Measurements from ENCODE around the gene ZNG1A.
"Not testable (repeated sequence)": the region's sequence is repeated elsewhere in the genome, so short reads cannot be mapped to it uniquely, and the experiment has no call there.

ZNG1A gene

GRCh38 chr9:178970-179383 lies at the start of gene ZNG1A:
Gene ZNG1A, minus strand, starts transcription at chr9:179056. Its CDS starts 87 bp downstream, at chr9:178969.
- not testable (repeated sequence) for DNase-seq

- no peak for DNase-seq
Observed at GRCh38 chr9:227860-228259, 49.0 kb upstream of the ZNG1A start.

GRCh38 chr9:224582-225520 lies 46.0 kb upstream of the ZNG1A start:
- peak; percentile 29 for DNase-seq

GRCh38 chr9:224026-224425 lies 45.2 kb upstream of the ZNG1A start:
- DNase-seq, result no peak

- no peak for DNase-seq
Observed at GRCh38 chr9:223152-223551, 44.3 kb upstream of the ZNG1A start.

GRCh38 chr9:221989-222776 lies 43.3 kb upstream of the ZNG1A start:
- peak; percentile 41 for DNase-seq

GRCh38 chr9:219670-220365 lies 41.0 kb upstream of the ZNG1A start:
- DNase-seq, result peak; percentile 24

- DNase-seq, result not testable (repeated sequence)
Observed at GRCh38 chr9:219036-219435, 40.2 kb upstream of the ZNG1A start.

- no peak for DNase-seq
Observed at GRCh38 chr9:217950-218349, 39.1 kb upstream of the ZNG1A start.

GRCh38 chr9:216866-217265 lies 38.0 kb upstream of the ZNG1A start:
- no peak for DNase-seq

GRCh38 chr9:215631-216155 lies 36.8 kb upstream of the ZNG1A start:
- no peak for DNase-seq

GRCh38 chr9:214648-215493 lies 36.0 kb upstream of the ZNG1A start, which contains the start of gene DOCK8:
Gene DOCK8, plus strand, starts transcription at chr9:214865. Its CDS starts 112 bp downstream, at chr9:214977.
- DNase-seq, result peak; percentile 82

- no peak for DNase-seq
Observed at GRCh38 chr9:214351-214647, 35.4 kb upstream of the ZNG1A start.

- not testable (repeated sequence) for DNase-seq
Observed at GRCh38 chr9:213901-214300, 35.0 kb upstream of the ZNG1A start.

- no peak for DNase-seq
Observed at GRCh38 chr9:212297-212696, 33.4 kb upstream of the ZNG1A start.

- no peak for DNase-seq
Observed at GRCh38 chr9:211557-211956, 32.7 kb upstream of the ZNG1A start.

GRCh38 chr9:211036-211435 lies 32.2 kb upstream of the ZNG1A start:
- no peak for DNase-seq

GRCh38 chr9:209143-209758 lies 30.4 kb upstream of the ZNG1A start:
- no peak for DNase-seq

- DNase-seq, result no peak
Observed at GRCh38 chr9:206481-206880, 27.6 kb upstream of the ZNG1A start.

- not testable (repeated sequence) for DNase-seq
Observed at GRCh38 chr9:199601-200000, 20.7 kb upstream of the ZNG1A start.

- not testable (repeated sequence) for DNase-seq
Observed at GRCh38 chr9:178140-178825, 573 bp downstream of the ZNG1A start.

Data from NK-92 treated with Interleukin-12 subunit alpha and Interleukin-12 subunit beta, amount 100 ng/mL, for 24 hours (cell line).